Measurements from ENCODE around the gene RAD51B. TPM values are rescaled to one million over a fixed set of nuclear protein-coding genes. Genes with fewer than 3 reads are reported as not detected.

RAD51B gene
- polyA plus RNA-seq, 1 experiment: 6.6 TPM

GRCh38 chr14:68328509-68328908, 508.9 kb downstream of the RAD51B start:
- Histone ChIP-seq H3K27ac (ENCODE audit: low read depth, low read length) (no peak overlapping the region), H3K9me3 (ENCODE audit: control insufficient read depth, insufficient read depth, low read length) (no peaks in the 10 kb centered on the region), H3K27me3 (ENCODE audit: control insufficient read depth, insufficient read depth, low read length) (no peaks in the 10 kb centered on the region), H3K4me3 (ENCODE audit: low read depth, low read length) (no peak overlapping the region)
- DNase-seq (ENCODE audit: low read depth, low spot score): no peak
- POLR2A ChIA-PET: no interaction called here
- no peak for TF ChIP-seq CTCF (IDR thresholded peaks at IDR 0.05; ENCODE audit: low read depth, low read length)
- CTCF ChIA-PET: no interaction called here

- TF ChIP-seq CTCF (IDR thresholded peaks at IDR 0.05; ENCODE audit: low read depth, low read length): no peak
- DNase-seq (ENCODE audit: low read depth, low spot score): no peak
- Histone ChIP-seq H3K4me3 (ENCODE audit: low read depth, low read length) (no peak overlapping the region), H3K9me3 (ENCODE audit: control insufficient read depth, insufficient read depth, low read length) (no peaks in the 10 kb centered on the region), H3K27ac (ENCODE audit: low read depth, low read length) (no peak overlapping the region), H3K27me3 (ENCODE audit: control insufficient read depth, insufficient read depth, low read length) (no peaks in the 10 kb centered on the region)
- ChIA-PET CTCF (interaction anchor here (0.7 to 1.4 kb wide), 4 partner anchors 82 to 493 kb away, joined by 3 to 9 read pairs (median 4); no protein-coding TSS in a partner anchor), POLR2A (interaction anchor here (0.7 kb wide), 1 partner anchor 215 kb away, joined by 7 read pairs; no protein-coding TSS in a partner anchor)
Measured at GRCh38 chr14:68331426-68331825, 511.8 kb downstream of the RAD51B start.

DNA sequence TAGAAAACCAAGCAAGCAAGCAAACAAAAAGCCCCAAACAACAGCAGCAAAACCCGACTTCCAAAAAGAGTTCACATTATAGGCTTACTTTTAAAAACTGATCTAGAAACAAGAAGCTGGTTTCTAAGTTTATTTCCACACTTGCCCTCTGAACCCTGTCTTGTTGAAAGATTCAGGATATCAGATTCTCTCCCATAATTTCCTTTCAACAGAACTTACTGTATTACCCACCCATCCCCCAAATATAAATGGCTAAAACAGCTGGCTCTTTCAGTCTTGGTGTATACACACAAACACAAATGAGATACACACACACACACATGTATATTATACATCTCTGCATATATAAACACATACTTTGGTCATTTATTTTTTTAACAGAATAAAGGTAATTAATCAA, 512.4 kb downstream of the RAD51B start:
- POLR2A ChIA-PET: no interaction called here

GRCh38 chr14:68333262-68333661, 513.7 kb downstream of the RAD51B start:
- ChIA-PET CTCF (no interaction called here), POLR2A (no interaction called here)
- no peak for TF ChIP-seq CTCF (IDR thresholded peaks at IDR 0.05; ENCODE audit: low read depth, low read length)
- H3K27ac ChIP-seq (ENCODE audit: low read depth, low read length): no peak overlapping the region
- no peaks in the 10 kb centered on the region for H3K9me3 ChIP-seq (ENCODE audit: control insufficient read depth, insufficient read depth, low read length)
- H3K27me3 ChIP-seq (ENCODE audit: control insufficient read depth, insufficient read depth, low read length): no peaks in the 10 kb centered on the region
- no peak for DNase-seq (ENCODE audit: low read depth, low spot score)
- H3K4me3 ChIP-seq (ENCODE audit: low read depth, low read length): no peak overlapping the region

More for the DNA sequence above, 512.4 kb downstream of the RAD51B start:
- no peak for TF ChIP-seq CTCF (IDR thresholded peaks at IDR 0.05; ENCODE audit: low read depth, low read length)
- Histone ChIP-seq H3K4me3 (ENCODE audit: low read depth, low read length) (no peak overlapping the region), H3K27ac (ENCODE audit: low read depth, low read length) (no peak overlapping the region), H3K27me3 (ENCODE audit: control insufficient read depth, insufficient read depth, low read length) (no peaks in the 10 kb centered on the region), H3K9me3 (ENCODE audit: control insufficient read depth, insufficient read depth, low read length) (no peaks in the 10 kb centered on the region)
- no peak for DNase-seq (ENCODE audit: low read depth, low spot score)
- CTCF ChIA-PET: interaction anchor here (0.5 to 1.4 kb wide), 5 partner anchors 13 to 493 kb away, joined by 3 to 9 read pairs (median 3); no protein-coding TSS in a partner anchor

DNA sequence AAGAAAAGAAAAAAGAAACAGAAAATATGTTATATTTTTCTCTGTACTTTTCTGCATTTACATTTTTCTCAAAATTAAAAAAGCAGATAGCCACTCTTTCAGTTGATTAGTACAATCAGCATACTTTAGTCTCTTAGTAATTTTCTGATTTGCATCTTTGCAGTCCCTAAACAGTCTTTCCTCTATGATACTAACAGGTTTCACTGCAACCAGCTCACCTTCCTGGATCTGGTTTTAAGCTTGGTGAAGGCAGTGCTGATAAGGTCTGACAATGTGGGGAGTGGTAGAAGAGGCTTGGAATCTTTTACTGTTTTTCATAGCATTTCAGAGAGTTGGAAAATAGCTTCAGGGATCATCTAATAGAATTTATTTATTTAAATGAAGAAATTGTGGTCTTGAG, 515.7 kb downstream of the RAD51B start:
- H3K27me3 ChIP-seq (ENCODE audit: control insufficient read depth, insufficient read depth, low read length): no peaks in the 10 kb centered on the region
- H3K9me3 ChIP-seq (ENCODE audit: control insufficient read depth, insufficient read depth, low read length): no peaks in the 10 kb centered on the region
- no peak for TF ChIP-seq CTCF (IDR thresholded peaks at IDR 0.05; ENCODE audit: low read depth, low read length)
- POLR2A ChIA-PET: no interaction called here
- H3K27ac ChIP-seq (ENCODE audit: low read depth, low read length): no peak overlapping the region
- CTCF ChIA-PET: no interaction called here
- no peak for DNase-seq (ENCODE audit: low read depth, low spot score)
- no peak overlapping the region for H3K4me3 ChIP-seq (ENCODE audit: low read depth, low read length)

Data from AG04450 (cell line).